ENCODE measurements around the gene SEC63.
A peak's percentile ranks its signal among the peaks of the same experiment; 100 is the strongest.
"Not testable (repeated sequence)": the region's sequence is repeated elsewhere in the genome, so short reads cannot be mapped to it uniquely, and the experiment has no call there.

Gene SEC63

DNA sequence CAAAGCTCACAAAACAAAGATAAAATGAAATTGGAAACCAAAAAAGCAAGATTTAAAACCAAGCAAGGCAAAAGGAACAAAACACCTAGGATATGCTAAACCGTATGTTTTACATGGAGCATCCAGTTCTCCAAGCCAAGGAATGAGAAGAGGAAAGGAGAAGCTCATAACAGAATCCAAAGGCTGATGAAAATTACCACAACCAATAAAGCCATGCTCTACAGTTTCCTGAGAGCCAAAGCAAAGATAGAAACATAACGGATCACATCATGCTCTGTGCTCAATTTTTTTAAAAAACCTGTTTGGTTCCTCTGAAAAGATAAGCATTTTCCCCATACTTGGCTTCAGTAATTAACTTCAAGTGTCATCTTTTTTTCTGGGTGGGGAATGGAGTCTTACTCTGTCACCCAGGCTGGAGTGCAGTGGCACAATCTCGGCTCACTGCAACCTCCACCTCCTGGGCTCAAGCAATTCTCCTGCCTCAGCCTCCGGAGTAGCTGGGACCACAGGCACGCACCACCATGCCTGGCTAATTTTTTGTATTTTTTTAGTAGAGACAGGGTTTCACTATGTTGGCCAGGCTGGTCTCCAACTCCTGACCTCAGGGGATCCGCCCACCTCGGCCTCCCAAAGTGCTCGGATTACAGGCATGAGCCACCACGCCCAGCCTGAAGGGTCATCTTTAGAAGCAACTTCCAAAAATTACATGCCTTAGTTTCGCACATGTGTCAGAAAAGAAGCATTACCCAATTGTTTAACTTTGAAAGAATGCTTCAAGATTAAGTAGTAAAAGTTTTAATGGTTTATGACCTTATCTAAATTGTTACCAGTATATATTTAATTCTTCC, 31.1 kb downstream of the SEC63 start:
- DNase-seq = not testable (repeated sequence)

DNA sequence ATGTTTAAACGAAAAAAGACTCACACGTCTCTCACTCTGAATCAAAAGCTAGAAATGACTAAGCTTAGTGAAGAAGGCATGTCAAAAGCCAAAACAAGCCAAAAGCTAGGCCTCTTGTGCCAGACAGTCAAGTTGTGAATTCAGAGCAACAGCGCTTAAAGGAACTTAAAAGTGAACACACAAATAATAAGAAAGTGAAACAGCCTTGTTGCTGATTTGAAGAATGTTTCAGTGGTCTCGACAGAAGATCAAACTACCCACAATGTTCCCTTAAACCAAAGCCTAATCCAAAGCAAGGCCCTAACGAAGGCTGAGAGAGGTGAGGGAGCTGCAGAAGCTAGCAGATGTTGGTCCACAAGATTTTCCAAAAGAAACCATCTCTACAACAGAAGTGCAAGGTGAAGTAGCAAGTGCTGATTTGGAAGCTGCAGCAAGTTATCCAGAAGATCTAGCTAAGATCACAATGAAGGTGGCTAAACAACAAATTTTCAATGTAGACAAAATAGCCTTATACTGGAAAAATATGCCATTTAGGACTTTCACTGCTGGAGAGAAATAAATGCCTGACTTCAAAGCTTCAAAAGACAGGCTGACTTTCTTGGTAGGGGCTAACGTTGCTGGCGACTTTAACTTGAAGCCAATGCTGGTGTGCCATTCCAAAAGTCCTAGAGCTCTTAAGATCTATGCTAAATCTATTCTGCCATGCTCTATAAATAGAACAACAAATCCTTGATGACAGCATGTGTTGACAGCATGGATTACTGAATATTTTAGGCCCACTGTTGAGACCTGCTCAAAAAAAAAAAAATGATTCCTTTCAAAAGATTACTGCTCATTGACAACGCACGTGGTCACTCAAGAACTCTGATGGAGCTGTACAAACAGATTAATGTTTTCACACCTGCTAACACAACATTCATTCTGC, 40.3 kb downstream of the SEC63 start:
- no peak for DNase-seq

DNA sequence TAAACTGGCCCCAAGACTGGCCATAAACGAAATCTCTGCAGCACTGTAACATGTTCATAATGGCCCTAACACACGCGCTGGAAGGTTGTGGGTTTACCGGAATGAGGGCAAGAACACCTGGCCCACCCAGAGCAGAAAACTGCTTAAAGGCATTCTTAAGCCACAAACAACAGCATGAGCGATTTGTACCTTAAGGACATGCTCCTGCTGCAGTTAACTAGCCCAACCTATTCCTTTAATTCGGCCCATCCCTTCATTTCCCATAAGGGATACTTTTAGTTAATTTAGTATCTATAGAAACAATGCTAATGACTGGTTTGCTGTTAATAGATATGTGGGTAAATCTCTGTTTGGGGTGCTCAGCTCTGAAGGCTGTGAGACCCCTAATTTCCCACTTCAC, 41.0 kb downstream of the SEC63 start:
- DNase-seq = not testable (repeated sequence)

DNA sequence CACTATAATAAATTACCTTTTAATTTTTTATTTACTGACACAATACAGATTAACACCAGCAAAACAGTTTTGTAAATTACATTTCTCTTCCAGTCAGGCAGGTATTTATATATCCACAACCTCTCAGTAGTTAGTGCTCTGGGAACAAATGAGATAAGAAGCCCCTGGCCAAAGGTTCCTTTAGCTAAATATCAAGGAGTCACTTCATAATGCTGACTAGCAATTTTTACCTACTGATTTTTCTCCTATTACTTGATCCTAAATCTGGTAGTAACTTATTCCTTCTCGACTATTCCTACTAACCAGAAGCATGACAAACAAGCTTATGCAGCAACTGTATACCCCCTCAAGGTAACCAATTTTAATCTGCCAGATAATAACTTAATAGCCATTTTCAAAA, 46.3 kb downstream of the SEC63 start:
- no peak for DNase-seq

DNA sequence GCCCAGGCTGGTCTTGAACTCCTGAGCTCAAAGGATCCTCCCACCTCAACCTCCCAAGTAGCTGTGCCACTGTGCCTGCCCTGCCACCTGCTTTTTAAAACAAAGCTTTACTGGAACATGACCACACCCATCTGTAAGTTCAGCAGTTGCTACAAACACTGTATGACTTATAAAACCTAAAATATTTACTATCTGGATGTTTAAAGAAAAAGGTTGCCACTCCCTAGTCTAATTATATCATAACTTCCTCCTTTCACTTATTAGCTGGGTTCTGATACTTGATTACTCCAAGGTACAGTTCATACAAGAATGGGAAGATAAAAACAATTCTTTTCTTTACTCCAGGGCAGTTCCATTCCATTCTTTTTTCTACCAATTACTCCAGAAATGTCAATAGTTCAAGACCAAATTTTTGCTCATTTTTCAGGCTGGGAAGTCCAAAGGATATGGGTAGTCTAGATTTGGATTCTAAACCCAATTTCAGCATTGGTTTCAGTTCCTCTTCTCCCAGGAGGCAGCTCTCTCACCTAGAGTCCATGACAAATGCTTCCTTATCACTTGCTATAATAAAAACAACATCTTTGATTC, 63.1 kb downstream of the SEC63 start:
- no peak for DNase-seq

DNA sequence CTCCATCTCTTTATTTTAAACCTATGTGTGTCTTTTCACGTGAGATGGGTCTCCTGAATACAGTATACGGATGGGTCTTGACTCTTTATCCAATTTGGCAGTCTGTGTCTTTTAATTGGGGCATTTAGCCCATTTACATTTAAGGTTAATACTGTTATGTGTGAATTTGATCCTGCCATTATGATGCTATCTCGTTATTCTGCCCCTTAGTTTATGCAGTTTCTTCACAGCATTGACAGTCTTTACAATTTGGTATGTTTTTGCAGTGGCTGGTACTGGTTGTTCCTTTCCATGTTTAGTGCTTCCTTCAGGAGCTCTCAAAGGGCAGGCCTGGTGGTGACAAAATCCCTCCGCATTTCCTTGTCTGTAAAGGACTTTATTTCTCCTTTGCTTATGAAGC, 67.6 kb downstream of the SEC63 start:
- DNase-seq = not testable (repeated sequence)

DNA sequence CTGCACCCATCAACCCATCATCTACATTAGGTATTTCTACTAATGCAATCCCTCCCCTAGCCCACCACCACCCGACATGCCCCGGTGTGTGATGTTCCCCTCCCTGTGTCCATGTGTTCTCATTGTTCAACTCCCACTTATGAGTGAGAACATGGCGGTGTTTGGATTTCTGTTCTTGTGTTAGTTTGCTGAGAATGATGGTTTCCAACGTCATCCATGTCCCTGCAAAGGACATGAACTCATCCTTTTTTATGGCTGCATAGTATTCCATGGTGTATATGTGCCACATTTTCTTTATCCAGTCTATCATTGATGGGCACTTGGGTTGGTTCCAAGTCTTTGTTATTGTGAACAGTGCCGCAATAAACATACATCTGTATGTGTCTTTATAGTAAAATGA, 72.1 kb downstream of the SEC63 start:
- DNase-seq = not testable (repeated sequence)

DNA sequence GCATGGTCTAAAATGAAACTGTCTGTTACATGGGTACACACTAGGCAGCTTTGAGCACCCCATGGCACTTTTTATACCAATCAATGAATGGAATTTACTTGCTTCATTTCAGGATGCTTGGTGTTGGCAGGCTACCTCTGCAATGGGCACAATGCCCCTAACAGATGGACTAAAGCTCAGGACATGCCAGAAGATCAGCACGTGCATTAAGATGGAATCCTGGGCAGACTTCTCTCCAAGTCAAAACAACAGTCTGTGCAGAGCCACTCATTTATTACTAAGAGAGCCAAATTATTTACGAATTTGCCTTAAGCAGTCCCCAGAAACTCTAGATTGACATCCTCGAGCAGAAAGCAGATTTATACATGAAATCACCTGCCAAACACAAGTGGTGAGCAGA, 78.1 kb downstream of the SEC63 start:
- no peak for DNase-seq

DNA sequence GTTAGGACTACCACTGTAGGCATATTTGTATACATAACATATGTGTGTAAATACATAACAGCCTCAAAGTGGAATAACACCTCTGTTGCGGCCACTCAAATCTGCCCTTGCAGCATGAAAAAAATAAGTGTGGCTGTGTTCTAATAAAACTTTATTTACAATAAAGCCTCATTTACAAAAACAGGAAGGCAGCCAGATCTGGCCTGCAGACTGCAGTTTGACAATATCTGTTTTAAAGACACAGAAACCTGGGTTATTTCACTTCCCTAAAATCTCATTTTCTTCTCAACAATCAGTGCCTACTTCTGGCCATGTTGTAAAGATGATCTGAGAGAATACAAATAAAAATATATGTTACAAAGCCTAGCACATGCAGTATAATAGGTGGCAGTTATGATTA, 80.0 kb downstream of the SEC63 start:
- DNase-seq = no peak

DNA sequence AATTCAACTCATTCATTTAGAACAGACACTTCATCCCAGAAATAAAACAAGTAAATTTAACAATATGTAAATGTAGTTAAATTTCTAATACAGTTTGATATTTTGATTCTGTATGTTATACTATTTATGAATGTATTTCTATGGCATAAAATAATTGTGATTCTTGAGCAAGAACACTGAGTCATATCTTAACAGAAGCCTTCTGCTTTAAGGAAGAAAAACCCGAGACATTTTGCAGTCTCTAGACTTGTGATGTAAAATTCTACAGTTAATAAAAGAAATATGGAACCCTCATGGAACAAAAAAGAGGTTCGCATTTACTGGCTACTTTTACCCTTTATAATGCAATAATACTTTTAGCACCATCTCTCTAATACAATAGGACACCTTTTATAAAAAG, 86.0 kb downstream of the SEC63 start:
- no peak for DNase-seq

DNA sequence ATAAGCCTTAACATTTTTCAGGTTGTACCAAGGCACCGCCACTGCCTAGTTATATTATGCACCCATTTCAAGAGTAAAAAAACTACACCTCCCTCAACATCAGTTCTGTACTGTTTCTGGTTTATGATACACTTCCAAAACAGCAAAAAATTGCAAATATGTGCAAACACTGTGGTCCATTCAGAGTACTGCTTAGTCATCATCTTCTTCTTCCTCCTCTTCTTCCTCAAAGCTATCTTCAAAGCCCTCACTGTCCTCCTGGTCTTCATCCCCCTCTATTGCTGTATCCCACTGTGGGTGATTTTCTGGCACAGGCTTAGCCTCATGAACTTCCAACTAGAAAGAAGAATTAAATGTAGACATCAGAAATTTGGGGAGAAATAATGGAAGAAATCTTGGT, 86.5 kb downstream of the SEC63 start:
- DNase-seq = not testable (repeated sequence)

DNA sequence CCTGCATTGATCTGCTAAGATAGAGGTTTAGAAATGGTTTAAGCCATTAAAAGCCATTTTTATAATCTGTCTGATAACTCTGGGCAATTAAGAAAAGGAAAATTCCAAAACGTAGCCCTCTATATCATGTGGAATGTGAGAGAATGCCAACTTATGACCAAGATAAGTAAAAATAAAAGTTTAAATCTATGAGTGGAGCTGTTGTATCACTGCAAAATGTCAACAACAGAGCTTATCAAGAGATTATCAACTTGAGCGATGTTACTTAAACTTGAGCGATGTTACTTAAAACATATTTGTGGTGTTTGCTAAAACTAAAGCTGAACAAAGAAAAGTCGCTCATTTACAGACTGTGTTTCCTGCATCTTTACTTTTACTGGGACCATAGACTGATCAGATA, 87.0 kb downstream of the SEC63 start:
- no peak for DNase-seq

DNA sequence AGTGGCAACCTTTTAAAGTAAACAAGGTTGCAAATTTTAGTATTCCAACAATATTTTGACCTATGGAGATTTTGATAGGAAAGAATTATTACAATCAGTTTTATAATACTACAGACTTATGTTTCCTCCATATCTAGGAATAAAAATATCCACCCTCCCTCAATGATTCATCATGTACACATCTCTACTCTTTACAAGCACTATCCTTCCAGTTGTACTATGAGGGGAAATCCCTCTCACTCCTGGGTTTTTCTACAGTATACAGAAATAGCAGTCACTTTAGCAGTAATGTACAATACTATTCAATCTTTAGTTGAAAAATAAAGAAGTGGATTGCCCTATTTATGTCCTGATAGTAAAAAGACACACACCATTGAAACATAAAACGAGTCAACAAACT, 87.6 kb downstream of the SEC63 start:
- DNase-seq = no peak

DNA sequence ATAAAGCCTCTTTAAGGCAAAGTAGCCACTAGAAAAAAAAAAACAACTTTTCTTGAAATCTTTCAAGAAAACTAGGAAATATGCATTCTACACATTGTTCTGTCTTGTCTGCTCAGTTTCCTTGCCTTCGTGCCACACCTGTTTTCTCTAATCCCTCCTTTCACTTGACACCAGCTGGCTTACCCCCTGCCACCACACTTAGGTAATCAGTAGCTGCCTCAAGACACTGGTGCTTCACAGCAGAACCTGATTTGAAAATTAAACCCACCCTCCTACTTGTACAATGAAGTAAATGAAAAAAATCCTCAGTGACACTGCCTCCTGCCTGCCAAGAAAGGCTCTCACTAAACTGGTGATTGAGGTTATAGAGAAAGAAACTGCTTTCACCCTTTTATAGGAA, 88.1 kb downstream of the SEC63 start:
- no peak for DNase-seq

DNA sequence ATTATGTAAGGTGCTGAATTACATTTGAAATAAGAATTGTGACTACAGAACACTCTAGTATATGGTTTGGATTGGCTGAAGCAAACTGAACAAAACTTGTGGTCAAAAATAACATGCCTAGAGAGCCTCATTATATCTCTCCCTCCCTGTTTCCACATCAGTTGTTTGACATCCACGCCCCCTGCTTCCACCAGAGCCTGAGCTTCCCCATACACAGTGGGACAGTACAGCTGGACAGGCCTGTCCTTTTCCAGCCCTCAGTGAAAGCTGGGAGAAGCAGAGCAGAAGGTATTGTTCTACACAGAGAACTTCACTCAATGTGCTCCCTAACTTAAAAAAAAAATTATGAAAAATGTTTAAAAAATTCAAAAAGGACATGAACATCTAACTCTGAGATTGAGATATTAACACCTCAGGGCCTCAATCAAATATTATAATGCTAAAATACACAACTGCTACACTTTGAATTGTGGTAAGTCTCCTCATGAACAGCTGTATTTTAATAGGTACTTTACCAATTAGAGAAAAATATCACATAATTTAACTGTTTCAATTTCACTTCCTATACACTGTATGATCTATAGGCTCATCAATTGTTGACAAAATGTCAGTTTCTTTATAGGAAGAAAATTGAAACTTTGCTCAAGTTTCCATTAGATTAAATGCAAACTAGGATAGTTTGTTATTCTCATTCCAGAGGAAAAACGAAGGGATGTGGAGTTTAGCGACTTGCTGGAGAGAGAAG, 89.0 kb downstream of the SEC63 start:
- DNase-seq = no peak

DNA sequence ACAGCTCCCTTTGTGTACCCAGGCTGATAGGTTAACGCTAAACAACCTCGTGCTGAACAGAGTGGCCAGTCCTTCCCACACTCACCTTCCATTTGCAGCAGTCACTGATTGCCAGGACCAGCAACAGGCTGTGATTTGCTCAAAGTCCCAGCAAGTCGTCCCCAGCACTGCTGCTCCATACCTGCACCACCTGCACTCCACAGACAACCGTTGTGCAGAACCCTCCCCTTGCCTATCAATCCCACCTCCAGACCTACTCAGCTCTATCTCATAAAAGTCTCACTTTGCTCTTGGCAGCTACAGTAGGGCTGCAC, 90.7 kb downstream of the SEC63 start:
- no peak for DNase-seq

DNA sequence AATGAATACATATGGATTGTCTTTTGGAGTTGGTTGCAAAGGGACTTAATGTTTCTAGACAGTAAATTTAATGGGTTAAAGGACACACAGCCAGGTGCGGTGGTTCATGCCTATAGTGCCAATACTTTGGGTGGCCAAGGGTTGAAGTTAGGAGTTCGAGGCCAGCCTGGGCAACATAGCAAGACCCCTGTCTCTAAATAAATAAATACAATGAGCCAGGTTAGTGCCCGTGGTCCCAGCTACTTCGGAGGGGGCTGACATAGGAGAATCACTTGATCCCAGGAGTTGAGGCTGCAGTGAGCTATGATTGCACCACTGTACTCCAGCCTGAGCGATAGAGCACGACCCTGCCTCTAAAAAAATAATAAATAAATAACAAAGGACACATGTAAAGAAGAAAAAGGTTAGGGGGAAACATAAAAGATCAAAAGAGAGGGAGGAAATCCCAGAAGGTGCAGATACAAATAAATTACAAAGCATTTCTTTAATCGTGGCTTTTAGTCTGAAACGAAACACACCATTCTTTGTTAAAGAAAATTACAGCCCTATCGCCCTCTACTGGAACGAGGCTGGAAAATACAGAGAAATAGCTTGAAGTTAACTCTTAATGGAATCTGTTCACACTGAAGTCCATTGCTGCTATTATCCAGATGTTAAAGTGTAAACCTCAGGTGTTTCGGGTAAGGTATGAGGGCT, 91.3 kb downstream of the SEC63 start:
- DNase-seq = peak; percentile 3

DNA sequence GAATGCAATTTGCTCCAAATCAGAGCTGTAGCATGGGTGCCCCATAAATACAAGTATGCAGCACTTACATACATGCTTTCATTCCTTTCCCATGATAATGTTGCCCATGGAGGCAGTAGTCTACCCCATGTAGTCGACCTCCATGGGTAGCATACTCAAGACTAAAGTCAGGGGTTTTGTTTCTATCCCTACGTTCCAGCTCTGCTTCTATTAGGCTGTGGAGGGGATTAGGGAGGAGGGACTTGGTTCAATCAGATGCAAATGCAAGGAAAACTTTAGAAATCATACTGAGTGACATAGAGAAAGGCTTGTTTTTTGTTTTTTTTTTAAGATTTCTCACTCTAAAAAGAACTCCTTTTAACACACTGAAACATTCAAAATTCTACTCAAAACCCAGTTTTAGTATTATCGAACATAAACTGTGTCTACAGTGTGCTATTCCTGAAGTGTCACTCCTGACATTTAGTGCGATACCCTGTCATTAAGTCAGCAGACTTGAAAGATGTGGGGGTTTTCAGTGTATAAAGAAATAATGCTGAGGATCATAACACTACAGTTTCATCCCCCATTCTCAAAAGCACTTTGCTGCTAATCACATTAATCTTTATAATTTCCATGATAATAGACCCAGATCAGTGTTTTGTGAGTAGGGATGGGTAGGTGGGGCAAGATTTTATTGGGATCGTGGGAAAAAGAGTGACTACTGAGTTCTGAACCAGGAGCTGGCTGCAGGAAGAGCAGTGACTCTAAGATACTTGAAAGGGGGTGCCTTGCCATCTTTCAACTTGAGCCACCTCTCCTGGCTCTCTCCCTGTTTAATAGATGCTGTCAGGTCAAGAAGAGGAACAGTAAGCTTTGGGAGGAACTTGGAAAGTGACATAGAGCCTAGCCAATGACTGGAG, 93.5 kb downstream of the SEC63 start:
- DNase-seq = no peak

DNA sequence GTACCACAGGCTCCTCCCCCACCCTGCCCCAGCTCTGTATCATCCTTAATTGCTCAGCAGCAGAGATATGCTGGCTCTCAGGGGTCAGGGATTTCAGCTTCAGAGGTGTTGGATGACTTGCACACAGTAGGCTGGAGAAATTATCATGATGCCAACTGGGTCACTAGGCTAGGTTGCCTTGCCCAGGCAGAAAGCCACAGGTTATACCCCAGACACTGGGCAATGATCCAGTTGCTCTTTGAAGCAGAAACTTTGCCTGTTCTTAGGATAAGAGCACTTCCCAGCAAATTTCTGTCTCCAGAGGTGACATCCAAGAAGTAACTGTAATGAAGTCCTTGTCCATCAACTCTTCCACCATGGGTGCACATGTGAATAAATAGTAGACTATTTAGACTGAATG, 95.6 kb downstream of the SEC63 start:
- DNase-seq = peak; percentile 1

DNA sequence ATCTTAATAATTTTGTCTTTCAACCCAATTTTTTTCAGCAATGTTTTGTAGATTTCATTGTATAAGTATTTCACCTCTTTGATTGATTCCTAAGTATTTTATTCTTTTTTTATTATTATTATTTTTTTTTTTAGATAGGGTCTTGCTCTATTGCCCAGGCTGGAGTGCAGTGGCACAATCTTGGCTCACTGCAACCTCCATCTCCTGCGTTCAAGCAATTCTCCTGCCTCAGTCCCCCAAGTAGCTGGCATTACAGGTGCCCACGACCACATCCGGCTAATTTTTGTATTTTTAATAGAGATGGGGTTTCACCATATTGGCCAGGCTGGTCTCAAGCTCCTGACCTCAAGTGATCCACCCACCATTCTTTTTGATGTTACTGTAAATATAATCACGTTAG, 97.0 kb downstream of the SEC63 start:
- DNase-seq = not testable (repeated sequence)

DNA sequence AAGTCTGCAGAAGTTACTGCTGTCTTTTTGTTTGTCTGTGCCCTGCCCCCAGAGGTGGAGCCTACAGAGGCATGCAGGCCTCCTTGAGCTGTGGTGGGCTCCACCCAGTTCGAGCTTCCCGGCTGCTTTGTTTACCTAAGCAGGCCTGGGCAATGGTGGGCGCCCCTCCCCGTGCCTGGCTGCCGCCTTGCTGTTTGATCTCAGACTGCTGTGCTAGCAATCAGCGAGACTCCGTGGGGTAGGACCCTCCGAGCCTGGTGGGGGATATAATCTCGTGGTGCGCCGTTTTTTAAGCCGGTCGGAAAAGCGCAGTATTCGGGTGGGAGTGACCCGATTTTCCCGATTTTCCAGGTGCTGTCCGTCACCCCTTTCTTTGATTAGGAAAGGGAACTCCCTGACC, 97.9 kb downstream of the SEC63 start:
- not testable (repeated sequence) for DNase-seq

Measured in NCI-H2029 treated with DMSO at 0.1 percent for 48 hours (cell line).